WTC11 (cell line): ENCODE results near the gene GALNT2. TPM values are rescaled to one million over a fixed set of nuclear protein-coding genes. Genes with fewer than 3 reads are reported as not detected.

Experiments used
- ATAC-seq: fragments of 200-7000 bp; cut with Tn5 transposase; 2 replicates; pipeline ENCODE4 v1.10.0; 2021; ENCODE audit warnings: mild to moderate bottlenecking, moderate library complexity
- CTCF ChIA-PET: fragments of 300-600 bp; sonication (Branson Sonifier 250); formaldehyde crosslinking; loops from one replicate; lab custom pipeline; 2021; ENCODE audit warnings: antibody characterized with exemption; lab: Charles Lee
- POLR2A ChIA-PET: fragments of 350-600 bp; sonication (Branson Sonifier 250); formaldehyde crosslinking; loops from one replicate; lab custom pipeline; 2021; ENCODE audit warnings: antibody characterized with exemption; lab: Charles Lee
- DNase-seq: peaks from one replicate; pipeline ENCODE4 v3.0.0; 2021; ENCODE audit warnings: low spot score
- H3K27ac Mint-ChIP-seq: 2 replicates; pipeline ENCODE4 v1.8.0; 2021; ENCODE audit warnings: mixed read lengths
- H3K27me3 Mint-ChIP-seq: 2 replicates; pipeline ENCODE4 v1.8.0; 2021; ENCODE audit warnings: low read depth, mild to moderate bottlenecking, moderate library complexity, mixed read lengths
- H3K36me3 Mint-ChIP-seq: 2 replicates; pipeline ENCODE4 v1.8.0; 2021; ENCODE audit warnings: mixed read lengths
- H3K4me1 Mint-ChIP-seq: 2 replicates; pipeline ENCODE4 v1.8.0; 2022; ENCODE audit warnings: mixed read lengths
- H3K4me3 Mint-ChIP-seq: 2 replicates; pipeline ENCODE4 v1.8.0; 2021; ENCODE audit warnings: mild to moderate bottlenecking, moderate library complexity, mixed read lengths
- H3K9me3 Mint-ChIP-seq: 2 replicates; pipeline ENCODE4 v1.8.0; 2021; ENCODE audit warnings: mixed read lengths
- CREB1 ChIP-seq: sonication (generic); formaldehyde crosslinking; IDR thresholded peaks from 2 replicates; pipeline ENCODE4 v1.8.0; 2023; ENCODE audit warnings: mild to moderate bottlenecking, missing genetic modification reagents
- GABPB1 ChIP-seq: sonication (generic); formaldehyde crosslinking; IDR thresholded peaks from 2 replicates; pipeline ENCODE4 v1.8.1; 2023; ENCODE audit warnings: mild to moderate bottlenecking, missing genetic modification reagents
- GRHL2 ChIP-seq: fragments of 250-450 bp; sonication (Bioruptor Pico); IDR thresholded peaks from 2 replicates; pipeline ENCODE4 v1.8.0; 2022; ENCODE audit warnings: mild to moderate bottlenecking, moderate library complexity; ENCODE audit not compliant: insufficient replicate concordance, severe bottlenecking
- HMGA2 ChIP-seq: fragments of 250-450 bp; sonication (Bioruptor Pico); IDR thresholded peaks from 2 replicates; pipeline ENCODE4 v1.4.0; 2021; ENCODE audit warnings: mild to moderate bottlenecking, moderate library complexity
- IRF2 ChIP-seq: sonication (generic); formaldehyde crosslinking; IDR thresholded peaks from 2 replicates; pipeline ENCODE4 v1.8.0; 2022; ENCODE audit warnings: low read depth, missing genetic modification reagents, borderline replicate concordance
- JUN ChIP-seq: sonication (generic); formaldehyde crosslinking; IDR thresholded peaks from 2 replicates; pipeline ENCODE4 v1.8.0; 2023; ENCODE audit warnings: mild to moderate bottlenecking, missing genetic modification reagents
- MXD4 ChIP-seq: fragments of 250-450 bp; sonication (Bioruptor Pico); IDR thresholded peaks from 2 replicates; pipeline ENCODE4 v1.8.0; 2021; ENCODE audit warnings: mild to moderate bottlenecking, moderate library complexity, borderline replicate concordance
- SMAD3 ChIP-seq: sonication (generic); formaldehyde crosslinking; IDR thresholded peaks from 2 replicates; pipeline ENCODE4 v1.8.0; 2022; ENCODE audit warnings: missing genetic modification reagents, mild to moderate bottlenecking, borderline replicate concordance
- SOX15 ChIP-seq: fragments of 250-450 bp; sonication (Bioruptor Pico); IDR thresholded peaks from 2 replicates; pipeline ENCODE4 v1.9.0; 2021; ENCODE audit warnings: mild to moderate bottlenecking
- SP1 ChIP-seq: sonication (generic); formaldehyde crosslinking; conservative IDR thresholded peaks from 2 replicates; pipeline ENCODE4 v1.8.1; 2022; ENCODE audit warnings: missing genetic modification reagents
- TEAD1 ChIP-seq: sonication (generic); formaldehyde crosslinking; IDR thresholded peaks from 2 replicates; pipeline ENCODE4 v1.8.0; 2022; ENCODE audit warnings: mild to moderate bottlenecking, missing genetic modification reagents
- TEAD4 ChIP-seq: sonication (generic); formaldehyde crosslinking; IDR thresholded peaks from 2 replicates; pipeline ENCODE4 v1.8.0; 2022; ENCODE audit warnings: mild to moderate bottlenecking, missing genetic modification reagents
- ZNF232 ChIP-seq: sonication (generic); formaldehyde crosslinking; IDR thresholded peaks from 2 replicates; pipeline ENCODE4 v1.8.0; 2022; ENCODE audit warnings: mild to moderate bottlenecking, missing genetic modification reagents
- ZNF423 ChIP-seq: fragments of 250-450 bp; sonication (Bioruptor Pico); IDR thresholded peaks from 2 replicates; pipeline ENCODE4 v2.1.2; 2022; ENCODE audit warnings: mild to moderate bottlenecking, moderate library complexity
- total RNA-seq: library from RNA; stranded (reverse); gene quantifications from 3 replicates; pipeline ENCODE4 v1.2.3, GENCODE V29; 2021
- TF ChIP-seq, protein P1 (sequence below): sonication (generic); formaldehyde crosslinking; IDR thresholded peaks from 2 replicates; pipeline ENCODE4 v1.8.1; 2023; ENCODE audit warnings: mild to moderate bottlenecking, missing genetic modification reagents, moderate library complexity
- TF ChIP-seq, protein P2 (sequence below): fragments of 250-450 bp; sonication (Bioruptor Pico); IDR thresholded peaks from 2 replicates; pipeline ENCODE4 v1.9.0; 2021; ENCODE audit warnings: mild to moderate bottlenecking
- TF ChIP-seq, protein P3 (sequence below): sonication (generic); formaldehyde crosslinking; IDR thresholded peaks from 2 replicates; pipeline ENCODE4 v1.8.1; 2023; ENCODE audit warnings: mild to moderate bottlenecking, missing genetic modification reagents
- TF ChIP-seq, protein P4 (sequence below): sonication (generic); formaldehyde crosslinking; IDR thresholded peaks from 2 replicates; pipeline ENCODE4 v1.8.0; 2022; ENCODE audit warnings: mild to moderate bottlenecking, missing genetic modification reagents
- TF ChIP-seq, protein P5 (sequence below): sonication (generic); formaldehyde crosslinking; IDR thresholded peaks from 2 replicates; pipeline ENCODE4 v1.8.1; 2022; ENCODE audit warnings: missing genetic modification reagents, borderline replicate concordance
- TF ChIP-seq, protein P6 (sequence below): sonication (generic); formaldehyde crosslinking; IDR thresholded peaks from 2 replicates; pipeline ENCODE4 v1.8.1; 2022; ENCODE audit warnings: low read depth, missing genetic modification reagents, borderline replicate concordance
- TF ChIP-seq, protein P7 (sequence below): sonication (generic); formaldehyde crosslinking; IDR thresholded peaks from 2 replicates; pipeline ENCODE4 v1.8.1; 2022; ENCODE audit warnings: mild to moderate bottlenecking, missing genetic modification reagents, moderate library complexity, borderline replicate concordance

The GALNT2 gene
- total RNA-seq, 1 experiment from 2014 or later = 74.8 TPM

DNA sequence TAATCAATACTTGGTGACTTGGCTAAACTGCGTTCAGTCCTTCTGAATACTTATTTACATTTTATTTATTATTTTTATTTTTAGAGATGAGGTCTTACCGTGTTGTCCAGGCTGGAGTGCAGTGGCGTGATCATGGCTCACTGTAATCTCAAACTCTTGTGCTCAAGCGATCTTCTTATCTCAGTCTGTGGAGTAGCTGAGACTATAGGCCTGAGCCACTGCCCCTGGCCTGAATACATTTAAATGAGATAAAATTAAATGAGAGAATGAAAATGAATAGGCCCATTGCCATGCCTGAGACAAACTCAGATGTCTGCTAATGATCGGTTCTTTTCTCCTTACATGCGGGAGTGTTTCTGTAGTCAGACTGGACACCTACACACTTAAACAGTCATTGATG is 86.0 kb downstream of the GALNT2 start:
- ATAC-seq = no peak
- peaks cover 10% of the 10 kb centered on the region for H3K9me3 Mint-ChIP-seq
- CTCF ChIA-PET = interaction anchor here (0.5 to 0.9 kb wide), 2 partner anchors 32 to 637 kb away, joined by 3 to 4 read pairs; no protein-coding TSS in a partner anchor
- peaks cover 6% of the 10 kb centered on the region for H3K36me3 Mint-ChIP-seq
- no peaks in the 10 kb centered on the region for H3K27me3 Mint-ChIP-seq
- no peak overlapping the region for H3K4me3 Mint-ChIP-seq
- POLR2A ChIA-PET = no interaction called here
- peaks cover 38% of the 10 kb centered on the region for H3K4me1 Mint-ChIP-seq
- TF ChIP-seq, protein P1, sequence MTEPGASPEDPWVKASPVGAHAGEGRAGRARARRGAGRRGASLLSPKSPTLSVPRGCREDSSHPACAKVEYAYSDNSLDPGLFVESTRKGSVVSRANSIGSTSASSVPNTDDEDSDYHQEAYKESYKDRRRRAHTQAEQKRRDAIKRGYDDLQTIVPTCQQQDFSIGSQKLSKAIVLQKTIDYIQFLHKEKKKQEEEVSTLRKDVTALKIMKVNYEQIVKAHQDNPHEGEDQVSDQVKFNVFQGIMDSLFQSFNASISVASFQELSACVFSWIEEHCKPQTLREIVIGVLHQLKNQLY (CRISPR knock-in tag) = no peak
- TF ChIP-seq SMAD3 (no peak), SOX15 (CRISPR knock-in tag) (no peak), HMGA2 (no peak), MXD4 (CRISPR knock-in tag) (no peak), ZNF232 (no peak), ZNF423 (no peak), SP1 (CRISPR knock-in tag) (no peak), GRHL2 (no peak)
- TF ChIP-seq, protein P2, sequence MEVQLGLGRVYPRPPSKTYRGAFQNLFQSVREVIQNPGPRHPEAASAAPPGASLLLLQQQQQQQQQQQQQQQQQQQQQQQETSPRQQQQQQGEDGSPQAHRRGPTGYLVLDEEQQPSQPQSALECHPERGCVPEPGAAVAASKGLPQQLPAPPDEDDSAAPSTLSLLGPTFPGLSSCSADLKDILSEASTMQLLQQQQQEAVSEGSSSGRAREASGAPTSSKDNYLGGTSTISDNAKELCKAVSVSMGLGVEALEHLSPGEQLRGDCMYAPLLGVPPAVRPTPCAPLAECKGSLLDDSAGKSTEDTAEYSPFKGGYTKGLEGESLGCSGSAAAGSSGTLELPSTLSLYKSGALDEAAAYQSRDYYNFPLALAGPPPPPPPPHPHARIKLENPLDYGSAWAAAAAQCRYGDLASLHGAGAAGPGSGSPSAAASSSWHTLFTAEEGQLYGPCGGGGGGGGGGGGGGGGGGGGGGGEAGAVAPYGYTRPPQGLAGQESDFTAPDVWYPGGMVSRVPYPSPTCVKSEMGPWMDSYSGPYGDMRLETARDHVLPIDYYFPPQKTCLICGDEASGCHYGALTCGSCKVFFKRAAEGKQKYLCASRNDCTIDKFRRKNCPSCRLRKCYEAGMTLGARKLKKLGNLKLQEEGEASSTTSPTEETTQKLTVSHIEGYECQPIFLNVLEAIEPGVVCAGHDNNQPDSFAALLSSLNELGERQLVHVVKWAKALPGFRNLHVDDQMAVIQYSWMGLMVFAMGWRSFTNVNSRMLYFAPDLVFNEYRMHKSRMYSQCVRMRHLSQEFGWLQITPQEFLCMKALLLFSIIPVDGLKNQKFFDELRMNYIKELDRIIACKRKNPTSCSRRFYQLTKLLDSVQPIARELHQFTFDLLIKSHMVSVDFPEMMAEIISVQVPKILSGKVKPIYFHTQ = no peak
- TF ChIP-seq, protein P3, sequence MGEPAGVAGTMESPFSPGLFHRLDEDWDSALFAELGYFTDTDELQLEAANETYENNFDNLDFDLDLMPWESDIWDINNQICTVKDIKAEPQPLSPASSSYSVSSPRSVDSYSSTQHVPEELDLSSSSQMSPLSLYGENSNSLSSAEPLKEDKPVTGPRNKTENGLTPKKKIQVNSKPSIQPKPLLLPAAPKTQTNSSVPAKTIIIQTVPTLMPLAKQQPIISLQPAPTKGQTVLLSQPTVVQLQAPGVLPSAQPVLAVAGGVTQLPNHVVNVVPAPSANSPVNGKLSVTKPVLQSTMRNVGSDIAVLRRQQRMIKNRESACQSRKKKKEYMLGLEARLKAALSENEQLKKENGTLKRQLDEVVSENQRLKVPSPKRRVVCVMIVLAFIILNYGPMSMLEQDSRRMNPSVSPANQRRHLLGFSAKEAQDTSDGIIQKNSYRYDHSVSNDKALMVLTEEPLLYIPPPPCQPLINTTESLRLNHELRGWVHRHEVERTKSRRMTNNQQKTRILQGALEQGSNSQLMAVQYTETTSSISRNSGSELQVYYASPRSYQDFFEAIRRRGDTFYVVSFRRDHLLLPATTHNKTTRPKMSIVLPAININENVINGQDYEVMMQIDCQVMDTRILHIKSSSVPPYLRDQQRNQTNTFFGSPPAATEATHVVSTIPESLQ (CRISPR knock-in tag) = no peak
- DNase-seq = no peak
- no peak overlapping the region for H3K27ac Mint-ChIP-seq

DNA sequence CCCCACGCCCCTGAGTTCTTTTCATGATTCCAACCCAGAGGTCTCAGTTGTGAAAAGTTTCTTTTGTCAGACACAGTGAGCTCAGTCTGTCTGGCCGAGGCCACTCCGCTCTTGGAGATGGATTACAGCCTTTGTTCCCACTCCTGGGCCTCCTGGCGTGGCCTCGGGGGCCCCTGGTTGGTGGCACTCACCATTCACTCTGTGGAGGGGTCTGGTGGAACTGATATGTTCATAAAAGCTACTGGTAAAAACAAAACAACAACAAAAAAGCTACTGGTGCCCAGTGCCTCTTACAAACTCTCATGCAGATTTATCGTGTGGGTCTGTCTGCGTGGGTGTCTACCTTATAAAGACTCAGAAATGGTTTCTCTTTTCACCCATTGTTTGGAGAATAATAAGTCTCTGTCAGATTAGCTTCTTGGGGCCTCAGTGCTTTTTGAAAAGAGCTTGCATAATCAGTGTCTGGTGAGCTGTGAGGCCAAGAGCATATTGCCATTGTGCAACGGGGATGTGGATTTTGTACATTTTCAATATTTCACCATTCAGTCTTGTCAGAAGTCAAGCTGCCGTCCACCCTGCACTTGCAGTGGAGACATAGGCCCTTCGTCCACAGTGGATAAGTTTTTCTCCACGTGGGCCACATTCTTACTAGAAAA is 86.7 kb downstream of the GALNT2 start:
- no peak for ATAC-seq
- no peak overlapping the region for H3K4me3 Mint-ChIP-seq
- DNase-seq = no peak
- peaks cover 6% of the 10 kb centered on the region for H3K36me3 Mint-ChIP-seq
- ChIA-PET POLR2A (no interaction called here), CTCF (interaction anchor here (0.5 to 0.9 kb wide), 2 partner anchors 33 to 636 kb away, joined by 3 to 4 read pairs; no protein-coding TSS in a partner anchor)
- peaks cover 10% of the 10 kb centered on the region for H3K9me3 Mint-ChIP-seq
- H3K27ac Mint-ChIP-seq = no peak overlapping the region
- TF ChIP-seq, protein P4, sequence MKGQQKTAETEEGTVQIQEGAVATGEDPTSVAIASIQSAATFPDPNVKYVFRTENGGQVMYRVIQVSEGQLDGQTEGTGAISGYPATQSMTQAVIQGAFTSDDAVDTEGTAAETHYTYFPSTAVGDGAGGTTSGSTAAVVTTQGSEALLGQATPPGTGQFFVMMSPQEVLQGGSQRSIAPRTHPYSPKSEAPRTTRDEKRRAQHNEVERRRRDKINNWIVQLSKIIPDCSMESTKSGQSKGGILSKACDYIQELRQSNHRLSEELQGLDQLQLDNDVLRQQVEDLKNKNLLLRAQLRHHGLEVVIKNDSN (CRISPR knock-in tag) = no peak
- TF ChIP-seq HMGA2 (0 out of 2 replicates have a peak, but pooled peaks have one; percentile 7), GABPB1 (CRISPR knock-in tag) (peak; percentile 81)
- H3K27me3 Mint-ChIP-seq = no peaks in the 10 kb centered on the region
- peaks cover 44% of the 10 kb centered on the region for H3K4me1 Mint-ChIP-seq

DNA sequence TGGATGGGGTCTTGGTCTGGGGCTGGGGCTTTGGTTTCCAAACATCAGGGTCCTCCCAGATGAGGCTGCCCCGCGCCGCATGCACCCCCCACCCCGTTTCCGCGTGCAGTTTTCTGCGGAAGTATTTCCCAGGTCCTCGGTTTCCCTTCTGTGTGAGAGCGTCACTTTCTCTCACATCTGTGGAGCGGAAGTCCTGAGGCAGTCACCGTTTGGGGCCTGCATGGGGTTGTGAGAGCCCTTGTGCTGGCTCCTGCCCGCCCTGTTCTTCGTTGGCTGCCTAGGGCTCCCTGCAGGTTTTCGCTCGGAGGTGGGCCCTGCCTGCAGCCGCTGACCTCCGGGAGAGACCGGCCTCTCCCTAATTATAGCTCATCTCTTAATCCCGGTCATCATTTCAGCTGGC is 88.0 kb downstream of the GALNT2 start:
- ChIA-PET CTCF (no interaction called here), POLR2A (interaction anchor here (0.7 kb wide), 1 partner anchor 303 kb away, joined by 3 read pairs; no protein-coding TSS in a partner anchor)
- Mint-ChIP-seq H3K27ac (no peak overlapping the region), H3K36me3 (peaks cover 6% of the 10 kb centered on the region), H3K4me3 (no peak overlapping the region), H3K9me3 (peaks cover 13% of the 10 kb centered on the region), H3K27me3 (no peaks in the 10 kb centered on the region), H3K4me1 (peaks cover 44% of the 10 kb centered on the region)
- no peak for ATAC-seq
- no peak for DNase-seq
- TF ChIP-seq CREB1 (CRISPR knock-in tag) (no peak), GABPB1 (CRISPR knock-in tag) (no peak), JUN (CRISPR knock-in tag) (no peak), IRF2 (CRISPR knock-in tag) (no peak), SP1 (CRISPR knock-in tag) (no peak), TEAD1 (no peak), SMAD3 (no peak), TEAD4 (CRISPR knock-in tag) (no peak)
- TF ChIP-seq, protein P5, sequence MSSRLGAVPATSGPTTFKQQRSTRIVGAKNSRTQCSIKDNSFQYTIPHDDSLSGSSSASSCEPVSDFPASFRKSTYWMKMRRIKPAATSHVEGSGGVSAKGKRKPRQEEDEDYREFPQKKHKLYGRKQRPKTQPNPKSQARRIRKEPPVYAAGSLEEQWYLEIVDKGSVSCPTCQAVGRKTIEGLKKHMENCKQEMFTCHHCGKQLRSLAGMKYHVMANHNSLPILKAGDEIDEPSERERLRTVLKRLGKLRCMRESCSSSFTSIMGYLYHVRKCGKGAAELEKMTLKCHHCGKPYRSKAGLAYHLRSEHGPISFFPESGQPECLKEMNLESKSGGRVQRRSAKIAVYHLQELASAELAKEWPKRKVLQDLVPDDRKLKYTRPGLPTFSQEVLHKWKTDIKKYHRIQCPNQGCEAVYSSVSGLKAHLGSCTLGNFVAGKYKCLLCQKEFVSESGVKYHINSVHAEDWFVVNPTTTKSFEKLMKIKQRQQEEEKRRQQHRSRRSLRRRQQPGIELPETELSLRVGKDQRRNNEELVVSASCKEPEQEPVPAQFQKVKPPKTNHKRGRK (CRISPR knock-in tag) = no peak
- TF ChIP-seq, protein P6, sequence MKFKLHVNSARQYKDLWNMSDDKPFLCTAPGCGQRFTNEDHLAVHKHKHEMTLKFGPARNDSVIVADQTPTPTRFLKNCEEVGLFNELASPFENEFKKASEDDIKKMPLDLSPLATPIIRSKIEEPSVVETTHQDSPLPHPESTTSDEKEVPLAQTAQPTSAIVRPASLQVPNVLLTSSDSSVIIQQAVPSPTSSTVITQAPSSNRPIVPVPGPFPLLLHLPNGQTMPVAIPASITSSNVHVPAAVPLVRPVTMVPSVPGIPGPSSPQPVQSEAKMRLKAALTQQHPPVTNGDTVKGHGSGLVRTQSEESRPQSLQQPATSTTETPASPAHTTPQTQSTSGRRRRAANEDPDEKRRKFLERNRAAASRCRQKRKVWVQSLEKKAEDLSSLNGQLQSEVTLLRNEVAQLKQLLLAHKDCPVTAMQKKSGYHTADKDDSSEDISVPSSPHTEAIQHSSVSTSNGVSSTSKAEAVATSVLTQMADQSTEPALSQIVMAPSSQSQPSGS (CRISPR knock-in tag) = no peak
- TF ChIP-seq, protein P7, sequence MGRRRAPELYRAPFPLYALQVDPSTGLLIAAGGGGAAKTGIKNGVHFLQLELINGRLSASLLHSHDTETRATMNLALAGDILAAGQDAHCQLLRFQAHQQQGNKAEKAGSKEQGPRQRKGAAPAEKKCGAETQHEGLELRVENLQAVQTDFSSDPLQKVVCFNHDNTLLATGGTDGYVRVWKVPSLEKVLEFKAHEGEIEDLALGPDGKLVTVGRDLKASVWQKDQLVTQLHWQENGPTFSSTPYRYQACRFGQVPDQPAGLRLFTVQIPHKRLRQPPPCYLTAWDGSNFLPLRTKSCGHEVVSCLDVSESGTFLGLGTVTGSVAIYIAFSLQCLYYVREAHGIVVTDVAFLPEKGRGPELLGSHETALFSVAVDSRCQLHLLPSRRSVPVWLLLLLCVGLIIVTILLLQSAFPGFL (CRISPR knock-in tag) = no peak
